GM12878 (cell line): ENCODE data around the gene LSMEM2. TPM values are rescaled to one million over a fixed set of nuclear protein-coding genes. Genes with fewer than 3 reads are reported as not detected.

ENCODE experiments used
- ATF2 ChIP-seq: IDR thresholded peaks from 2 replicates; pipeline ENCODE4 v1.6.1; 2012; ENCODE audit warnings: low read length, inconsistent platforms
- ATF7 ChIP-seq: fragments of 450-650 bp; IDR thresholded peaks from 2 replicates; pipeline ENCODE4 v1.6.1; 2016; ENCODE audit warnings: low read depth, mild to moderate bottlenecking
- BHLHE40 ChIP-seq, 2 experiments: fragments of 450-650 bp in 1 of 2; IDR thresholded peaks; 2 replicates each; pipeline ENCODE4 v1.6.1; 2011 to 2017; ENCODE audit warnings: low read depth in 2 of 2, borderline replicate concordance in 1 of 2, improper control_type of control experiment in 1 of 2, low read length in 1 of 2, mild to moderate bottlenecking in 1 of 2
- BMI1 ChIP-seq: fragments of 450-650 bp; IDR thresholded peaks from 2 replicates; pipeline ENCODE4 v1.6.1; 2016; ENCODE audit warnings: mild to moderate bottlenecking, moderate library complexity, borderline replicate concordance
- CBX5 ChIP-seq: sonication (generic); IDR thresholded peaks from 2 replicates; pipeline ENCODE4 v1.6.1; 2016; ENCODE audit warnings: low read depth, moderate library complexity, mild to moderate bottlenecking, inconsistent platforms
- CHD2 ChIP-seq: IDR thresholded peaks from 2 replicates; pipeline ENCODE4 v1.6.1; 2011; ENCODE audit warnings: low read depth, low read length, improper control_type of control experiment, borderline replicate concordance
- CREB1 ChIP-seq: IDR thresholded peaks from 2 replicates; pipeline ENCODE4 v1.6.1; 2012; ENCODE audit warnings: low read depth, mild to moderate bottlenecking, inconsistent platforms
- EGR1 ChIP-seq, 2 experiments: IDR thresholded peaks; 1 replicate in 1 of 2; 2 replicates in 1 of 2; pipeline ENCODE4 v1.6.1; 2011 to 2012; ENCODE audit warnings: low read depth in 2 of 2, low read length in 2 of 2, borderline replicate concordance in 1 of 2, mild to moderate bottlenecking in 1 of 2, moderate library complexity in 1 of 2
- ESRRA ChIP-seq: IDR thresholded peaks from 2 replicates; pipeline ENCODE4 v1.6.1; 2012; ENCODE audit warnings: mild to moderate bottlenecking, low read length, improper control_type of control experiment
- ETV6 ChIP-seq, 2 experiments: fragments of 450-650 bp in 1 of 2; IDR thresholded peaks in 1 of 2; conservative IDR thresholded peaks in 1 of 2; 2 replicates each; pipeline ENCODE4 v1.6.1; 2014; ENCODE audit warnings: antibody characterized with exemption in 1 of 2, borderline replicate concordance in 1 of 2, low read depth in 1 of 2, mild to moderate bottlenecking in 1 of 2, moderate library complexity in 1 of 2
- JUNB ChIP-seq: IDR thresholded peaks from 2 replicates; pipeline ENCODE4 v1.6.1; 2016; ENCODE audit warnings: antibody characterized with exemption, mild to moderate bottlenecking
- JUND ChIP-seq: IDR thresholded peaks from 2 replicates; pipeline ENCODE4 v1.6.1; 2012; ENCODE audit warnings: low read depth, mild to moderate bottlenecking, low read length, improper control_type of control experiment, moderate library complexity
- KAT2A ChIP-seq: conservative IDR thresholded peaks from 2 replicates; pipeline ENCODE4 v1.6.1; 2011; ENCODE audit warnings: low read depth, low read length; ENCODE audit not compliant: control insufficient read depth
- MXI1 ChIP-seq: fragments of 150-350 bp; IDR thresholded peaks from 2 replicates; pipeline ENCODE4 v1.6.1; 2011; ENCODE audit warnings: low read depth, mild to moderate bottlenecking, inconsistent platforms, low read length, improper control_type of control experiment
- MYC ChIP-seq: IDR thresholded peaks from 2 replicates; pipeline ENCODE4 v1.6.1; 2011; ENCODE audit warnings: mild to moderate bottlenecking, low read length, moderate library complexity, inconsistent platforms; ENCODE audit not compliant: insufficient read depth, insufficient replicate concordance, insufficient read length, severe bottlenecking
- NBN ChIP-seq: fragments of 450-650 bp; IDR thresholded peaks from 2 replicates; pipeline ENCODE4 v1.6.1; 2016
- NR2C2 ChIP-seq: IDR thresholded peaks from 2 replicates; pipeline ENCODE4 v1.6.1; 2011; ENCODE audit warnings: borderline replicate concordance, low read depth; ENCODE audit not compliant: control insufficient read depth, insufficient read length
- PKNOX1 ChIP-seq: fragments of 450-650 bp; IDR thresholded peaks from 2 replicates; pipeline ENCODE4 v1.6.1; 2016; ENCODE audit warnings: mild to moderate bottlenecking
- POLR2AphosphoS2 ChIP-seq: IDR thresholded peaks from 2 replicates; pipeline ENCODE4 v1.6.1; 2011; ENCODE audit warnings: low read depth, mild to moderate bottlenecking, low read length, improper control_type of control experiment, moderate library complexity
- RFX5 ChIP-seq: IDR thresholded peaks from 2 replicates; pipeline ENCODE4 v1.6.1; 2011; ENCODE audit warnings: low read depth, low read length, improper control_type of control experiment
- SIX5 ChIP-seq: IDR thresholded peaks from 2 replicates; pipeline ENCODE4 v1.6.1; 2011; ENCODE audit warnings: mild to moderate bottlenecking, low read depth, low read length, moderate library complexity; ENCODE audit not compliant: severe bottlenecking
- SMAD1 ChIP-seq: fragments of 450-650 bp; IDR thresholded peaks from 2 replicates; pipeline ENCODE4 v1.6.1; 2018; ENCODE audit warnings: mild to moderate bottlenecking, low read depth; ENCODE audit not compliant: partially characterized antibody
- SREBF1 ChIP-seq: IDR thresholded peaks from 2 replicates; pipeline ENCODE4 v1.6.1; 2012; ENCODE audit warnings: mild to moderate bottlenecking, low read length
- STAT1 ChIP-seq: fragments of 450-650 bp; conservative IDR thresholded peaks from 2 replicates; pipeline ENCODE4 v1.6.1; 2014; ENCODE audit warnings: antibody characterized with exemption, mild to moderate bottlenecking
- TBL1XR1 ChIP-seq: IDR thresholded peaks from 2 replicates; pipeline ENCODE4 v1.6.1; 2012; ENCODE audit warnings: low read depth, low read length, improper control_type of control experiment
- ZNF217 ChIP-seq: fragments of 450-650 bp; IDR thresholded peaks from 2 replicates; pipeline ENCODE4 v1.6.1; 2017; ENCODE audit warnings: antibody characterized with exemption, mild to moderate bottlenecking
- ZNF384 ChIP-seq: IDR thresholded peaks from 2 replicates; pipeline ENCODE4 v1.6.1; 2012; ENCODE audit warnings: low read depth, mild to moderate bottlenecking, low read length, improper control_type of control experiment, borderline replicate concordance
- polyA plus RNA-seq, 11 experiments: library from polyadenylated mRNA; depleted of rRNA in 4 of 11; unstranded in 6 of 11; stranded (reverse) in 5 of 11; fragments of >200 nt; fragmentation: Nextera tagmentation in 4 of 11; fragmentation: Illumina TruSeq in 1 of 11; extraction: Ambion mirVana in 4 of 11; extraction: Trizol in 1 of 11; gene quantifications; 1 replicate in 1 of 11; 2 replicates in 10 of 11; pipeline versions ENCODE4 v1.2.1 to v1.2.3, GENCODE V29; 2011 to 2016; ENCODE audit warnings: inconsistent platforms in 2 of 11, missing spikeins in 2 of 11, low read depth in 1 of 11
- total RNA-seq, 4 experiments: library from RNA; depleted of rRNA in 3 of 4; stranded (reverse); fragments of >200 nt in 3 of 4; fragmentation: Illumina TruSeq in 1 of 4; extraction: Trizol in 1 of 4; gene quantifications; 2 replicates each; pipeline versions ENCODE4 v1.2.1 to v1.2.3, GENCODE V29; 2013 to 2021

Gene LSMEM2
- total and polyA plus RNA-seq, 10 of the 15 experiments (the other 5 are each of a cell fraction or from before 2014, with no cell fraction given) = 0.17 TPM; not detected in 9

- TF ChIP-seq PKNOX1 (peak; percentile 43; the same call in 1 of the 2 replicates), SIX5 (peak; percentile 100), MYC (peak; percentile 64), ETV6 (conservative IDR thresholded peaks at IDR 0.05 in 1 of 2, IDR thresholded peaks at IDR 0.05 in 1 of 2; ENCODE audit: borderline replicate concordance in 1 of 2, low read depth in 1 of 2) (no peak), KAT2A (no peak), CREB1 (peak; percentile 99), NBN (peak; percentile 71), SMAD1 (no peak), RFX5 (peak; percentile 53; the same call in 1 of the 2 replicates), ZNF384 (0 out of 2 replicates have a peak, but pooled peaks have one; percentile 11), ESRRA (peak; percentile 78; the same call in 1 of the 2 replicates), BHLHE40 (IDR thresholded peaks at IDR 0.05; ENCODE audit: borderline replicate concordance in 1 of 2, low read depth in 2 of 2, low read length in 1 of 2) (peak; percentile 4 to 66; a peak in 3 of 4 replicates), JUND (no peak), JUNB (no peak), EGR1 (IDR thresholded peaks at IDR 0.05; ENCODE audit: borderline replicate concordance in 1 of 2, low read depth in 2 of 2, low read length in 2 of 2) (peak; percentile 14; a peak in 2 of 3 replicates), MXI1 (peak; percentile 96), CHD2 (peak; percentile 95), SREBF1 (peak; percentile 95), ATF2 (no peak), STAT1 (peak; percentile 91; the same call in 1 of the 2 replicates), NR2C2 (no peak), CBX5 (no peak), ZNF217 (no peak), ATF7 (peak; percentile 20; the same call in 1 of the 2 replicates), POLR2AphosphoS2 (peak; percentile 69; the same call in 1 of the 2 replicates), TBL1XR1 (peak; percentile 86), BMI1 (no peak)
These were observed 13.5 kb downstream of the LSMEM2 start, which contains the start of gene IFRD2 (continued) for GRCh38 chr3:50292159-50293078.
